Neural progenitor cell (in vitro differentiated cells): ENCODE results near the gene FXYD2.

Source experiments
- EZH2 ChIP-seq: fragments of 200-600 bp; sonication (generic); IDR thresholded peaks from 2 replicates; pipeline ENCODE4 v1.6.1; 2017; ENCODE audit warnings: antibody characterized with exemption, mild to moderate bottlenecking, moderate library complexity
- EZH2phosphoT487 ChIP-seq: fragments of 200-600 bp; sonication (generic); IDR thresholded peaks from 2 replicates; pipeline ENCODE4 v1.6.1; 2017; ENCODE audit warnings: antibody characterized with exemption
- TF ChIP-seq, protein P1 (sequence below): fragments of 200-600 bp; sonication (generic); IDR thresholded peaks from 2 replicates; pipeline ENCODE4 v1.5.1; 2017; ENCODE audit warnings: antibody characterized with exemption, mild to moderate bottlenecking

- TF ChIP-seq, protein P1, sequence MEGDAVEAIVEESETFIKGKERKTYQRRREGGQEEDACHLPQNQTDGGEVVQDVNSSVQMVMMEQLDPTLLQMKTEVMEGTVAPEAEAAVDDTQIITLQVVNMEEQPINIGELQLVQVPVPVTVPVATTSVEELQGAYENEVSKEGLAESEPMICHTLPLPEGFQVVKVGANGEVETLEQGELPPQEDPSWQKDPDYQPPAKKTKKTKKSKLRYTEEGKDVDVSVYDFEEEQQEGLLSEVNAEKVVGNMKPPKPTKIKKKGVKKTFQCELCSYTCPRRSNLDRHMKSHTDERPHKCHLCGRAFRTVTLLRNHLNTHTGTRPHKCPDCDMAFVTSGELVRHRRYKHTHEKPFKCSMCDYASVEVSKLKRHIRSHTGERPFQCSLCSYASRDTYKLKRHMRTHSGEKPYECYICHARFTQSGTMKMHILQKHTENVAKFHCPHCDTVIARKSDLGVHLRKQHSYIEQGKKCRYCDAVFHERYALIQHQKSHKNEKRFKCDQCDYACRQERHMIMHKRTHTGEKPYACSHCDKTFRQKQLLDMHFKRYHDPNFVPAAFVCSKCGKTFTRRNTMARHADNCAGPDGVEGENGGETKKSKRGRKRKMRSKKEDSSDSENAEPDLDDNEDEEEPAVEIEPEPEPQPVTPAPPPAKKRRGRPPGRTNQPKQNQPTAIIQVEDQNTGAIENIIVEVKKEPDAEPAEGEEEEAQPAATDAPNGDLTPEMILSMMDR, result no peak
- TF ChIP-seq EZH2phosphoT487 (no peak), EZH2 (no peak)
These were observed 19.5 kb downstream of the FXYD2 start for GRCh38 chr11:117805045-117805444.
